NCI-H2081 (cell line): ENCODE measurements around the gene MAPRE2.
"Not testable (repeated sequence)": the region's sequence is repeated elsewhere in the genome, so short reads cannot be mapped to it uniquely, and the experiment has no call there.

Source experiments
- DNase-seq, 2 experiments: peaks; one replicate each; lab custom pipeline; 2025; lab: John Stamatoyannopoulos, UW

The MAPRE2 gene

GRCh38 chr18:35091841-35092240 lies 50.6 kb downstream of the MAPRE2 start:
- no peak for DNase-seq

GRCh38 chr18:35095983-35096676 lies 54.9 kb downstream of the MAPRE2 start:
- no peak for DNase-seq

GRCh38 chr18:35096677-35097011 lies 55.4 kb downstream of the MAPRE2 start:
- no peak for DNase-seq

GRCh38 chr18:35097195-35097594 lies 56.0 kb downstream of the MAPRE2 start:
- DNase-seq = no peak

GRCh38 chr18:35097763-35098162 lies 56.5 kb downstream of the MAPRE2 start:
- no peak for DNase-seq

GRCh38 chr18:35099911-35100310 lies 58.7 kb downstream of the MAPRE2 start:
- DNase-seq = no peak

GRCh38 chr18:35104391-35105051 lies 63.3 kb downstream of the MAPRE2 start:
- DNase-seq = no peak

- DNase-seq = no peak
Observed at GRCh38 chr18:35106013-35106844, 65.0 kb downstream of the MAPRE2 start.

GRCh38 chr18:35106845-35107148 lies 65.6 kb downstream of the MAPRE2 start:
- DNase-seq = no peak

- no peak for DNase-seq
Observed at GRCh38 chr18:35107216-35107615, 66.0 kb downstream of the MAPRE2 start.

GRCh38 chr18:35108088-35108487 lies 66.9 kb downstream of the MAPRE2 start:
- not testable (repeated sequence) for DNase-seq

GRCh38 chr18:35110059-35110458 lies 68.8 kb downstream of the MAPRE2 start:
- DNase-seq = no peak

GRCh38 chr18:35110554-35111485 lies 69.6 kb downstream of the MAPRE2 start:
- DNase-seq = no peak

GRCh38 chr18:35112696-35113095 lies 71.5 kb downstream of the MAPRE2 start:
- DNase-seq = no peak

GRCh38 chr18:35114305-35114704 lies 73.1 kb downstream of the MAPRE2 start:
- DNase-seq = no peak

GRCh38 chr18:35116784-35117318 lies 75.6 kb downstream of the MAPRE2 start:
- DNase-seq = no peak

- no peak for DNase-seq
Observed at GRCh38 chr18:35117372-35117771, 76.2 kb downstream of the MAPRE2 start.

GRCh38 chr18:35117951-35118411 lies 76.8 kb downstream of the MAPRE2 start:
- DNase-seq = no peak

GRCh38 chr18:35118641-35119040 lies 77.4 kb downstream of the MAPRE2 start:
- DNase-seq = no peak

GRCh38 chr18:35121038-35121437 lies 79.8 kb downstream of the MAPRE2 start:
- no peak for DNase-seq

GRCh38 chr18:35121531-35121930 lies 80.3 kb downstream of the MAPRE2 start:
- DNase-seq = no peak
